Endothelial cell of umbilical vein (primary cell): ENCODE data around the gene ZNF511. TPM values are rescaled to one million over a fixed set of nuclear protein-coding genes. Genes with fewer than 3 reads are reported as not detected.

Source experiments
- BruUV-seq: library from RNA; stranded (reverse); fragments of 400-500 nt; replicated peaks from 2 replicates; lab custom pipeline; 2021; lab: Mats Ljungman, UMichigan
- CTCF ChIA-PET: fragments of 300-600, 350-600 bp; sonication (Branson Sonifier 250); formaldehyde crosslinking; loops from one replicate; lab custom pipeline; 2021; ENCODE audit warnings: antibody characterized with exemption, inconsistent platforms; lab: Charles Lee
- POLR2A ChIA-PET: fragments of 300-600, 350-600 bp; sonication (Branson Sonifier 250); formaldehyde crosslinking; loops from one replicate; lab custom pipeline; 2021; ENCODE audit warnings: antibody characterized with exemption, inconsistent platforms; lab: Charles Lee
- DNase-seq: peaks from one replicate; pipeline ENCODE4 v3.0.0-alpha.2; 2011; ENCODE audit warnings: low read depth, low spot score
- FAIRE-seq: peaks from 2 replicates; lab custom pipeline; 2011; peaks lifted over from hg19 to GRCh38; lab: Jason Lieb, UNC
- H2AFZ ChIP-seq: 2 replicates; pipeline ENCODE4 v1.6.0; 2012; ENCODE audit warnings: low read depth, low read length, control low read depth, inconsistent platforms
- H3K27ac ChIP-seq: 2 replicates; pipeline ENCODE4 v1.5.1; 2011; ENCODE audit warnings: low read depth, mild to moderate bottlenecking, control low read depth, low read length, moderate library complexity; ENCODE audit not compliant: insufficient read depth
- H3K27me3 ChIP-seq, 2 experiments: 2 replicates each; pipeline versions ENCODE4 v1.6.0 to v1.6.1; 2011; ENCODE audit warnings: low read length in 2 of 2, mixed read lengths in 1 of 2; ENCODE audit not compliant: control insufficient read depth in 2 of 2, insufficient read depth in 2 of 2
- H3K36me3 ChIP-seq, 2 experiments: 2 replicates in 1 of 2; 3 replicates in 1 of 2; pipeline ENCODE4 v1.5.1; 2011; ENCODE audit warnings: low read length in 2 of 2, mild to moderate bottlenecking in 1 of 2, moderate library complexity in 1 of 2; ENCODE audit not compliant: control insufficient read depth in 2 of 2, insufficient read depth in 2 of 2; ENCODE audit errors: extremely low read depth in 1 of 2
- H3K4me1 ChIP-seq: 3 replicates; pipeline ENCODE4 v1.5.1; 2011; ENCODE audit warnings: mild to moderate bottlenecking, low read length; ENCODE audit not compliant: control insufficient read depth, insufficient read depth; ENCODE audit errors: extremely low read depth
- H3K4me2 ChIP-seq: 2 replicates; pipeline ENCODE4 v1.6.1; 2011; ENCODE audit warnings: low read length, control low read depth, mixed read lengths; ENCODE audit not compliant: insufficient read depth
- H3K4me3 ChIP-seq, 3 experiments: fragments of 200-600 bp in 1 of 3; sonication (generic), shearing (Covaris generic) in 1 of 3; replicated peaks in 1 of 3; 2 replicates each; pipeline ENCODE4 v1.5.1; 2011 to 2016; ENCODE audit warnings: control low read depth in 3 of 3, low read length in 3 of 3, mild to moderate bottlenecking in 2 of 3, inconsistent platforms in 1 of 3, low read depth in 1 of 3, moderate library complexity in 1 of 3; ENCODE audit not compliant: insufficient read depth in 1 of 3
- H3K79me2 ChIP-seq: 2 replicates; pipeline ENCODE4 v1.6.0; 2012; ENCODE audit warnings: low read length, inconsistent platforms; ENCODE audit not compliant: control insufficient read depth, insufficient read depth
- H3K9ac ChIP-seq: replicated peaks from 2 replicates; pipeline ENCODE3; 2011; ENCODE audit warnings: low read length, control low read depth; ENCODE audit not compliant: insufficient read depth; ENCODE audit errors: extremely low read depth
- H3K9me1 ChIP-seq: replicated peaks from 3 replicates; pipeline ENCODE4 v1.6.0; 2011; ENCODE audit warnings: mild to moderate bottlenecking, low read length; ENCODE audit not compliant: control insufficient read depth, insufficient read depth; ENCODE audit errors: extremely low read depth
- H3K9me3 ChIP-seq: replicated peaks from 2 replicates; pipeline ENCODE4 v1.5.1; 2012; ENCODE audit warnings: low read length, inconsistent platforms; ENCODE audit not compliant: control insufficient read depth, insufficient read depth
- H4K20me1 ChIP-seq: replicated peaks from 2 replicates; pipeline ENCODE3; 2011; ENCODE audit warnings: mild to moderate bottlenecking, low read length; ENCODE audit not compliant: control insufficient read depth, insufficient read depth; ENCODE audit errors: extremely low read depth
- CTCF ChIP-seq, 2 donors: IDR thresholded peaks; 1 replicate in 1 of 2; 2 replicates in 1 of 2; pipeline ENCODE4 v1.5.1; 2011; ENCODE audit warnings: low read length in 2 of 2, mild to moderate bottlenecking in 2 of 2, moderate library complexity in 2 of 2, control low read depth in 1 of 2, inconsistent platforms in 1 of 2, low read depth in 1 of 2; ENCODE audit not compliant: insufficient read depth in 1 of 2; ENCODE audit errors: extremely low read depth in 1 of 2
- EZH2 ChIP-seq: IDR thresholded peaks from 2 replicates; pipeline ENCODE4 v1.6.1; 2012; ENCODE audit warnings: borderline replicate concordance, low read depth, mild to moderate bottlenecking, moderate library complexity, low read length, inconsistent platforms; ENCODE audit not compliant: severe bottlenecking
- FOS ChIP-seq: IDR thresholded peaks from 2 replicates; pipeline ENCODE4 v1.6.1; 2011; ENCODE audit warnings: mild to moderate bottlenecking, low read length, moderate library complexity, borderline replicate concordance; ENCODE audit not compliant: insufficient read depth
- GATA2 ChIP-seq: IDR thresholded peaks from 2 replicates; pipeline ENCODE4 v1.7.0; 2011; ENCODE audit warnings: low read depth, mild to moderate bottlenecking, moderate library complexity, mixed read lengths, low read length; ENCODE audit not compliant: insufficient read length, insufficient read depth
- JUN ChIP-seq: IDR thresholded peaks from 2 replicates; pipeline ENCODE4 v1.6.1; 2011; ENCODE audit warnings: borderline replicate concordance, low read depth; ENCODE audit not compliant: insufficient read length, insufficient read depth
- MAX ChIP-seq: IDR thresholded peaks from 2 replicates; pipeline ENCODE4 v1.6.1; 2011; ENCODE audit not compliant: insufficient read depth, insufficient read length
- MYC ChIP-seq: IDR thresholded peaks from one replicate; pipeline ENCODE4 v1.6.1; 2011; ENCODE audit warnings: mild to moderate bottlenecking, low read depth, low read length
- POLR2A ChIP-seq: IDR thresholded peaks from 2 replicates; pipeline ENCODE4 v1.6.1; 2012; ENCODE audit warnings: low read depth, mild to moderate bottlenecking, control low read depth, low read length
- POLR2AphosphoS5 ChIP-seq: IDR thresholded peaks from 2 replicates; pipeline ENCODE4 v1.6.1; 2012; ENCODE audit warnings: low read depth, mild to moderate bottlenecking, control low read depth, low read length, moderate library complexity; ENCODE audit not compliant: insufficient read depth
- dilution Hi-C: fragments of 300-500 bp; cut with MboI; formaldehyde crosslinking; loops from one replicate; pipeline ENCODE4 v1.15.0; 2019; ENCODE audit warnings: low sequenced_read_pairs; ENCODE audit not compliant: extremely low pct_ligation_motif_present
- intact Hi-C: fragments of 100-400 bp; cut with micrococcal nuclease; formaldehyde crosslinking; loops from one replicate; pipeline ENCODE4 v1.10.0; 2022
- polyA plus RNA-seq, 4 experiments: library from polyadenylated mRNA; depleted of rRNA in 3 of 4; stranded (reverse) in 3 of 4; unstranded in 1 of 4; fragments of >200 nt; gene quantifications; 2 replicates each; pipeline versions ENCODE4 v1.2.1 to v1.2.3, GENCODE V29; 2011 to 2012; ENCODE audit warnings: missing spikeins in 1 of 4
- total RNA-seq: library from RNA; stranded (reverse); gene quantifications from 2 replicates; pipeline ENCODE4 v1.2.3, GENCODE V29; 2021

The ZNF511 gene
- total and polyA plus RNA-seq, 2 donors (not counting 3 experiments of a cell fraction or from before 2014, with no cell fraction given), result 25.6 to 37.9 TPM

- Histone ChIP-seq H3K79me2 (no peaks in the 10 kb centered on the region), H3K4me1 (no peaks in the 10 kb centered on the region), H3K4me3 (no peak overlapping the region), H3K9me1 (no peaks in the 10 kb centered on the region), H2AFZ (no peak overlapping the region), H3K9me3 (no peaks in the 10 kb centered on the region), H3K27ac (no peak overlapping the region), H3K36me3 (peaks cover 0 to 5% of the 10 kb centered on the region in 2 experiments), H3K4me2 (no peak overlapping the region), H3K27me3 (peaks cover 0 to 3% of the 10 kb centered on the region in 2 experiments), H3K9ac (no peak overlapping the region), H4K20me1 (no peaks in the 10 kb centered on the region)
- no TSS peak for BruUV-seq
- intact Hi-C loops (loop anchor here (5.0 kb wide), 1 partner anchor 414 kb away; no protein-coding TSS in a partner anchor), dilution Hi-C loops (no loop called here)
- FAIRE-seq (no peak), DNase-seq (no peak)
- no peak for TF ChIP-seq POLR2A
- no peak for TF ChIP-seq JUN
- no peak for TF ChIP-seq MYC
- TF ChIP-seq GATA2, result no peak
- TF ChIP-seq FOS, result no peak
- TF ChIP-seq CTCF (IDR thresholded peaks at IDR 0.05; ENCODE audit: extremely low read depth in 1 of 2, insufficient read depth in 1 of 2, low read depth in 1 of 2, low read length in 2 of 2), result no peak
- TF ChIP-seq EZH2, result no peak
- no peak for TF ChIP-seq POLR2AphosphoS5
- TF ChIP-seq MAX, result no peak
- ChIA-PET CTCF (interaction anchor here (1.7 to 3.6 kb wide), 2 partner anchors 8 to 13 kb away, joined by 7 to 13 read pairs; no protein-coding TSS in a partner anchor), POLR2A (no interaction called here)
Measured at GRCh38 chr10:133316266-133316665, 7.6 kb downstream of the ZNF511 start.
